PC-3 (cell line): ENCODE results near the gene ADAMTS17. TPM values are rescaled to one million over a fixed set of nuclear protein-coding genes. Genes with fewer than 3 reads are reported as not detected.

Experiments
- ATAC-seq: fragments of 200-7000 bp; cut with Tn5 transposase; 2 replicates; pipeline ENCODE4 v1.9.1; 2020; ENCODE audit warnings: mild to moderate bottlenecking, moderate library complexity
- BruUV-seq: library from RNA; stranded (reverse); fragments of 400-500 nt; replicated peaks from 2 replicates; lab custom pipeline; 2021; lab: Mats Ljungman, UMichigan
- CTCF ChIA-PET: fragments of 300-600 bp; sonication (Branson Sonifier 250); formaldehyde crosslinking; loops from one replicate; lab custom pipeline; 2022; ENCODE audit warnings: antibody characterized with exemption; lab: Charles Lee
- POLR2A ChIA-PET: fragments of 300-600 bp; sonication (Branson Sonifier 250); formaldehyde crosslinking; loops from one replicate; lab custom pipeline; 2022; ENCODE audit warnings: antibody characterized with exemption; ENCODE audit not compliant: unreplicated experiment; lab: Charles Lee
- DNase-seq: peaks from one replicate; pipeline ENCODE4 v3.0.0-alpha.2; 2015
- H2AFZ ChIP-seq: fragments of 300-600 bp; sonication (generic); 2 replicates; pipeline ENCODE4 v1.6.0; 2016; ENCODE audit warnings: antibody characterized with exemption, low read length
- H3F3A ChIP-seq: fragments of 300-600 bp; sonication (generic); one replicate; pipeline ENCODE4 v1.6.0; 2017; ENCODE audit warnings: antibody characterized with exemption, low read length, control low read depth, mild to moderate bottlenecking; ENCODE audit not compliant: unreplicated experiment
- H3K27ac ChIP-seq: fragments of 300-600 bp; sonication (generic); 2 replicates; pipeline ENCODE4 v1.5.1; 2016; ENCODE audit warnings: mild to moderate bottlenecking, low read length
- H3K27me3 ChIP-seq: fragments of 300-600 bp; sonication (generic); 2 replicates; pipeline ENCODE4 v1.6.1; 2016; ENCODE audit warnings: low read length, mixed read lengths
- H3K36me3 ChIP-seq: fragments of 300-600 bp; sonication (generic); 2 replicates; pipeline ENCODE4 v1.6.1; 2016; ENCODE audit warnings: low read depth, mixed run types, low read length, mixed read lengths
- H3K4me1 ChIP-seq: fragments of 300-600 bp; sonication (generic); 2 replicates; pipeline ENCODE4 v1.5.1; 2016; ENCODE audit warnings: low read length; ENCODE audit not compliant: insufficient read depth
- H3K4me2 ChIP-seq: fragments of 300-600 bp; sonication (generic); 2 replicates; pipeline ENCODE4 v1.6.0; 2016; ENCODE audit warnings: low read length
- H3K4me3 ChIP-seq: fragments of 300-600 bp; sonication (generic); 2 replicates; pipeline ENCODE4 v1.5.1; 2016; ENCODE audit warnings: mild to moderate bottlenecking, low read length, mixed read lengths
- H3K79me2 ChIP-seq: fragments of 300-600 bp; sonication (generic); 2 replicates; pipeline ENCODE4 v1.6.1; 2017; ENCODE audit warnings: low read length, mixed read lengths
- H3K9ac ChIP-seq: fragments of 300-600 bp; sonication (generic); 2 replicates; pipeline ENCODE4 v1.6.0; 2016; ENCODE audit warnings: mild to moderate bottlenecking, low read length
- H3K9me2 ChIP-seq: fragments of 300-600 bp; sonication (generic); replicated peaks from 2 replicates; pipeline ENCODE4 v1.6.1; 2016; ENCODE audit warnings: mixed run types, low read length, mixed read lengths
- H3K9me3 ChIP-seq: fragments of 300-600 bp; sonication (generic); 2 replicates; pipeline ENCODE4 v1.6.1; 2016; ENCODE audit warnings: low read length, mixed read lengths
- H4K20me1 ChIP-seq: fragments of 300-600 bp; sonication (generic); 2 replicates; pipeline ENCODE4 v1.6.1; 2016; ENCODE audit warnings: low read length, mixed read lengths
- EZH2 ChIP-seq: fragments of 300-600 bp; sonication (generic); IDR thresholded peaks from one replicate; pipeline ENCODE4 v1.6.1; 2017; ENCODE audit warnings: antibody characterized with exemption, mild to moderate bottlenecking, low read length; ENCODE audit not compliant: unreplicated experiment
- EZH2phosphoT487 ChIP-seq: fragments of 300-600 bp; sonication (generic); IDR thresholded peaks from 2 replicates; pipeline ENCODE4 v1.6.1; 2018; ENCODE audit warnings: mild to moderate bottlenecking, antibody characterized with exemption, low read length, borderline replicate concordance
- intact Hi-C: fragments of 100-400 bp; cut with micrococcal nuclease; formaldehyde crosslinking; loops from 2 replicates; pipeline ENCODE4 v1.9.0; 2023
- total RNA-seq: library from RNA; depleted of rRNA; stranded (reverse); fragments of >200 nt; gene quantifications from 2 replicates; pipeline ENCODE4 v1.2.3, GENCODE V29; 2014
- TF ChIP-seq, protein P1 (sequence below): fragments of 300-600 bp; sonication (generic); conservative IDR thresholded peaks from 2 replicates; pipeline ENCODE4 v1.5.1; 2017; ENCODE audit warnings: antibody characterized with exemption, low read depth, mild to moderate bottlenecking, low read length

ADAMTS17 gene
- total RNA-seq, 1 experiment from 2014 or later, result 6.9 TPM

DNA sequence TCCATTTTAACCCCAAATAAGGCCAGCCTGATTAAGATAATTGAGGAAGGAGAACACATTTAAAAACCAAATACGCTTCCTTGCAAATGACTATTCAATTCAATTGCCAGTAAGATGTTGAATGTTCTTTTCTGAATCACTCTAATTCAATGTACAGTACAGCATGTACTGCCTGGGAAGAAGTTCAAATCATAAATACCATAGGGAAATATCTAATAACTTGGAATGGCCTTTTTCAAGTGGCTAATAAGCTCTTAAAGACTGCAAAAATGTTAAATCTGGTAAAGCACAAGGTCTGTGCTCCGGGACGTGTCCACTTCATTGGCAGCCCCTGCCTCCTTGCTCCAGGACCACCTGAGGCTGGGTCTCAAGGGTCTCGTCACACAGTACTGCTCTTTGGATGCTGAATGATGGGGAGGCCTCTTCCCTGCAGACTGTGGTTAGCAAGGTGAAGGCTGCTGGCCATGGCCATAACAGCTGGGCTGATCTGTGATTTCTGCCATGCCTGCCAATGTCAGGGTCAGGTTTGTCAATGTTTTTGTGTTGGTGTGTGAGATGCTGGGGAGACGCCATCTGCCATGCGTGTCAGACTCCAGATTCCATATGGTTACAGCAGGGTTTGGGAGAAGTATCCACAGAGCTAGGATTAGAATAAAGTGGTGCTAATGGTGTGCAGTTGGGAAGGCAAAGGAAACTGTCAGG is 300.5 kb downstream of the ADAMTS17 start:
- ATAC-seq (no peak), DNase-seq (no peak)
- Histone ChIP-seq H3K9me2 (no peaks in the 10 kb centered on the region), H3K79me2 (no peaks in the 10 kb centered on the region), H4K20me1 (no peaks in the 10 kb centered on the region), H3F3A (peaks cover 17% of the 10 kb centered on the region), H3K9ac (no peak overlapping the region), H3K4me3 (no peak overlapping the region), H3K9me3 (no peaks in the 10 kb centered on the region), H3K27me3 (no peaks in the 10 kb centered on the region), H2AFZ (no peak overlapping the region), H3K36me3 (no peaks in the 10 kb centered on the region), H3K4me2 (no peak overlapping the region), H3K27ac (no peak overlapping the region), H3K4me1 (peaks cover 35% of the 10 kb centered on the region)
- ChIA-PET POLR2A (no interaction called here), CTCF (no interaction called here)
- no TSS peak for BruUV-seq
- intact Hi-C loops, result loop anchor here (10.0 kb wide), 1 partner anchor 174 kb away; no protein-coding TSS in a partner anchor
- TF ChIP-seq, protein P1, sequence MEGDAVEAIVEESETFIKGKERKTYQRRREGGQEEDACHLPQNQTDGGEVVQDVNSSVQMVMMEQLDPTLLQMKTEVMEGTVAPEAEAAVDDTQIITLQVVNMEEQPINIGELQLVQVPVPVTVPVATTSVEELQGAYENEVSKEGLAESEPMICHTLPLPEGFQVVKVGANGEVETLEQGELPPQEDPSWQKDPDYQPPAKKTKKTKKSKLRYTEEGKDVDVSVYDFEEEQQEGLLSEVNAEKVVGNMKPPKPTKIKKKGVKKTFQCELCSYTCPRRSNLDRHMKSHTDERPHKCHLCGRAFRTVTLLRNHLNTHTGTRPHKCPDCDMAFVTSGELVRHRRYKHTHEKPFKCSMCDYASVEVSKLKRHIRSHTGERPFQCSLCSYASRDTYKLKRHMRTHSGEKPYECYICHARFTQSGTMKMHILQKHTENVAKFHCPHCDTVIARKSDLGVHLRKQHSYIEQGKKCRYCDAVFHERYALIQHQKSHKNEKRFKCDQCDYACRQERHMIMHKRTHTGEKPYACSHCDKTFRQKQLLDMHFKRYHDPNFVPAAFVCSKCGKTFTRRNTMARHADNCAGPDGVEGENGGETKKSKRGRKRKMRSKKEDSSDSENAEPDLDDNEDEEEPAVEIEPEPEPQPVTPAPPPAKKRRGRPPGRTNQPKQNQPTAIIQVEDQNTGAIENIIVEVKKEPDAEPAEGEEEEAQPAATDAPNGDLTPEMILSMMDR, result no peak
- TF ChIP-seq EZH2phosphoT487 (no peak), EZH2 (no peak)

GRCh38 chr15:100039994-100040393 is 301.8 kb downstream of the ADAMTS17 start:
- intact Hi-C loops, result loop anchor here (10.0 kb wide), 1 partner anchor 175 kb away; no protein-coding TSS in a partner anchor
- no peaks in the 10 kb centered on the region for H3K79me2 ChIP-seq
- no peak for DNase-seq
- ChIA-PET POLR2A (no interaction called here), CTCF (no interaction called here)
- H2AFZ ChIP-seq, result no peak overlapping the region
- no peak overlapping the region for H3K4me2 ChIP-seq
- TF ChIP-seq EZH2 (no peak), EZH2phosphoT487 (no peak)
- TF ChIP-seq, protein P1, result no peak
- no peaks in the 10 kb centered on the region for H3K9me2 ChIP-seq
- no peaks in the 10 kb centered on the region for H4K20me1 ChIP-seq
- H3K4me3 ChIP-seq, result no peak overlapping the region
- no peaks in the 10 kb centered on the region for H3K9me3 ChIP-seq
- no peaks in the 10 kb centered on the region for H3K27me3 ChIP-seq
- no peak overlapping the region for H3K9ac ChIP-seq
- peaks cover 17% of the 10 kb centered on the region for H3F3A ChIP-seq
- no peaks in the 10 kb centered on the region for H3K36me3 ChIP-seq
- peaks cover 35% of the 10 kb centered on the region for H3K4me1 ChIP-seq
- no TSS peak for BruUV-seq
- H3K27ac ChIP-seq, result no peak overlapping the region
- ATAC-seq, result no peak

DNA sequence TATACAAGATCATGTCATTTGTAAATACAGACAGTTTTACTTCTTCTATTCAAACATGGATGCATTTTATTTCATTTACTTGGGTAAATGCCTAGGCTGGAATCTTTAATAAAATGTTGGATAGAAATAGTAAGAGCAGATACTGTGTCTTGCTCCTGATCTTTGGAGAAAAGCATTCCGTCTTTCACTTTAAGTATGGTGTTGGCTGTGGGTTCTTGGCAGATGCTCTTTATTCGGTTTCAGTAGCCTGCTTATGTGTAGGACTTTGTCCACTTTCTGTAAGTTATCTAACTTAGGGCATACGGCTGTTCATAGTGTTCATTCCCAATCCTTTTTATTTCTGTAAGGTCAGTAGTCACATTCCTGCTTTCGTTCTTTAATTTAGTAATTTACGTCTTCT is 303.0 kb downstream of the ADAMTS17 start:
- H3K36me3 ChIP-seq, result no peaks in the 10 kb centered on the region
- intact Hi-C loops, result no loop called here
- no TSS peak for BruUV-seq
- H3F3A ChIP-seq, result peaks cover 12% of the 10 kb centered on the region
- H3K27ac ChIP-seq, result no peak overlapping the region
- H3K4me3 ChIP-seq, result no peak overlapping the region
- ChIA-PET CTCF (no interaction called here), POLR2A (no interaction called here)
- no peak overlapping the region for H3K9ac ChIP-seq
- no peaks in the 10 kb centered on the region for H3K9me3 ChIP-seq
- no peak for DNase-seq
- no peaks in the 10 kb centered on the region for H3K79me2 ChIP-seq
- no peaks in the 10 kb centered on the region for H3K27me3 ChIP-seq
- TF ChIP-seq EZH2phosphoT487 (no peak), EZH2 (no peak)
- TF ChIP-seq, protein P1, result no peak
- no peak overlapping the region for H3K4me2 ChIP-seq
- H2AFZ ChIP-seq, result no peak overlapping the region
- H3K9me2 ChIP-seq, result no peaks in the 10 kb centered on the region
- H3K4me1 ChIP-seq, result peaks cover 25% of the 10 kb centered on the region
- H4K20me1 ChIP-seq, result no peaks in the 10 kb centered on the region
- ATAC-seq, result no peak
